8988T (cell line): ENCODE data around the gene RGS21.

Experiments used
- DNase-seq: peaks from one replicate; pipeline ENCODE4 v3.0.0; 2011

The RGS21 gene

DNA sequence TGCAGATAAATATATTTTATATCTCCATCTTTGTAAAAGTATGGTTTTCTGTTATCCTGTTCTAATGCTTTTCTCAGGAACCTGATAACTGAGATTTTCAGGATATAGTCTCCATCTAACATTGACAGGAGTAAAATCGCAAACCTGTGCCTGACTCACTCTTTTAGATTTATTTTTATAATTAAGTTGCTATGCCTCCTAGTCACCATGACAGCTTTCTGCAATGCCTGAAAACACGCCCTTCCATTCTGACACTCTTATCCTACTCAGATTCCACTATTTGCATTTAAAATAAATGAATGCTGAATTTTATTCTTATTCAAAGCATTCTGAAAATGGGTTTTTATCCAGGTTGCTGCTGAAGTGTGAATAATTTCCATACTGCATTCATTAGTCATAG, 62.8 kb downstream of the RGS21 start:
- no peak for DNase-seq

DNA sequence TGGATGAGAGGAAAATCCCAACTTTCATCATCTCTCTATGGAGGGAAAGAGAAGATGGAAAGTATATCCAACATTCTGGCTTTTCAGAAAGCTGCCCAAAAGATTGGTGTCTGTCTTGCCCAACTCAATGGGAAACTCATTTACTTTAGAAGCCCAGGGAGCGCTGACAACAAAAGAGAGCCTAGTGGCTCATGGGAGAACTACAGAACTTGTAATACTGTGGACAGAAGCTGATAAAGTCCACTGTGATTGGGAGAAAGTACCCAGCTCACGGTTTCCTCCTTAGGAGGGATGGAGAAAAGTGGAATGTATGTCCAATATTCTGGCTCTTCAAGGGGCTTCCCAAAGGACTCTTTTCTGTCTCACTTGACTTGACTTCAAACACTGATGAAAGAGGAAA, 66.0 kb downstream of the RGS21 start:
- DNase-seq: no peak

DNA sequence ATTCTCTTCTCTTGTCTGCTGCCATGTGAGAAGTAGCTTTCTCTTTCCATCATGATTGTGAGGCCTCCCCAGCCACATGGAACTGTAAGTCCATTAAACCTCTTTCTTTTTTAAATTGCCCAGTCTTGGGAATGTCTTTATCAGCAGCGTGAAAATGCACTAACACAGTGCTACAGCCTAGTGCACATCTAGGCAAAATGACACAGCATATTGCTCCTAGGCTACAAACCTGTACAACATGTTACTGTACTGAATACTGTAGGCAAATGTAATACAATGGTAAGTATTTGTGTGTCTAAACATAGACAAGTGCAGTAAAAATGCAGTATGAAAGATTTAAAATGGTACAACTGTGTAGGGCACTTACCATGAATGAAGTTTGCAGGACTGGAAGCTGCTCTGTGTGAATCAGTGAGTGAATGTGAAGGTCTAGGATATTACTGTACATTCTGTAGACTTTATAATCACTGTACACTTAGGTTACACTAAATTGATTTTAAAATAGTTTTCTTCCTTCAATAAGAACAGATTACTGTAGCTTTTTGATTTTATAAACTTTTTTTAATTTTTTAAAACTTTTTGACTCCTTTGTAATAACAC, 69.4 kb downstream of the RGS21 start:
- DNase-seq: no peak

DNA sequence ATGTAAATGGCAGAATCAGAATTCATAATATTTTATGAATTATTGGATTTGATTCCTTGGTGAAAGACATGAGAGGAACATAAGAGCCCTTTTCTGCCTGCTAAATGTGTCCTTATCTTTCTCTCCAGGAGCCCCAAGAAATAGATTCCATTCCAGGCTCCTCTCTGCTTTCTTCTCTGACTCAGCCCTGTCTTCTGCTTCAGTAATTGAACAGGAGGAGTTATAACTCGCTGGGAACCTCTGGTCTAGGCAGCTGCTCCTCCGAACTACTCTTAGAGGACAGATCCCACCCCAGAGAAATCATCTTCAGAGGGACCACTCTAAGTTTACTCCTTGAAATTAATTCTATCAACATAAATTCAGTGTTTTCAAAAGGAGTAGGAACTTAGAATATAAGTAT, 78.4 kb downstream of the RGS21 start:
- DNase-seq: no peak

DNA sequence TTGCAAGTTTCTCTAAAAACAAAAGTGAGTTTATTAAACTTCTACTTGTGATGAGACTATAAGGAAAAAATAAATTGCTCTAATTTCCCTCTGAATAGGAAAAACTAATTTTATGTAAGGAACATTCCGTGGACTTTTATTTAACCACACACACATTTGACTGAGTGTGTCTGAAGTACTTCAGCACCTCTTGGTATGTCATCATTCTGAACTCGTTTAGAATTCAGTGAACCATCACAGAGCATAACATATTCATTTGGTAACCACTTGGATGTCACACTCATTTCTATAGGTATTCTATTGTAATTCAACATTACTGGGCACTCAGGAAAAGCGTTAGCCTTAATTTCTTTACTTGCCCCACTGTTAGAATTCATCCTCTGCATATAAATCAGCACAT, 79.1 kb downstream of the RGS21 start:
- DNase-seq: no peak

DNA sequence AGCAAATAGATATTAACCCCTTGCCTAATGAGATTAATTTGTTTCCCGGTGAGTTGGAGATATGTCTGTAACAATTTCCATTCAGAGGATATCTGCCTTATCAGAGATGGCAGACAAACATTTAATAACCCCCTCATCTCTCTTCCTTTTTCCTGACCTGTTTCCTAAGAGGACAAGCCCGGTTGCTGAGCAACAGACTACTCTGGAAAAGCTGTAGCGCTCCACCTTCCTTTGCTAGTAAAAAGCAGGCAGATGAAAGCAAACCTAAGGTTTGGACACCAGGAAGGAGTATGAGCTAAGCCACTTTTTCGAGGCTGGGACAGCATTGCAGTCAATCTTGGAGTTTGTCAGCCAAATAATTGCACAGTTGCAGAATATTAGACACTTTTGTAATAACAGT, 82.4 kb downstream of the RGS21 start:
- DNase-seq: no peak

DNA sequence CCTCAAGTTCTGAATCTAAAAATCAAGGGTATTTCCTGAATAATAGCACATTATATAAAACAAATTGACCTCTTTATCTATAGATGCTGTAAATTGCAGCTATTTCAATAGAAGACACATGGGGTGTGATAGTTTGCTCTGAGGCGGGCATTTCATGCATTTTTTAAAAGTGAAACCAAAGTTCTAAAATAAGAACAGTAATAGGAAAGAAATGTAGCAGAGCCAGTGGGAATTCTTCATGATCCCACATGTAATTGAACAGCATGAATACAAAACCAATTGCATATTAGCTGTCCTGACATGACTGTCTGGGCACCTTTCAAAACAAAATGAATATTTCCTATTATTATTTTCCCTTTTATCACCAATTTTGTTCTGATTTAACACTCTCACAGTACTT, 85.0 kb downstream of the RGS21 start:
- no peak for DNase-seq

DNA sequence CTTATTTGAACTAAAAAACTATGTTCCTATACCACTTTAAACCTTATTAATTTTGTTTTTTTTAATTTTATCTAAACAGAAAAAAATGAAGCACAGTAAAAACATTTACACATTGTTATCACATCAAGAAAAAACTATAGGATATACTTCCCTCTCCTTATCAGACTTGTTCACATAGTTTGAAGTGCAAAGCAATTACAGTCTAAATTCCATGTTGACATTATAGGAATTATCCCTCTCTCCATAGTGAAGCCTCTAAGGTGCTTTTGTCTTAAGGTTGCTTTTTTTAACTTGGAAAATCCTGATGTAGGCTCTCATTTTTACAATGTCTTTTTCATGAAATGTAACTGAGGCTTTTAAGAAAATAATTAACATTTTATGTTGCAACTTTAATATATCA, 85.8 kb downstream of the RGS21 start:
- DNase-seq: no peak

DNA sequence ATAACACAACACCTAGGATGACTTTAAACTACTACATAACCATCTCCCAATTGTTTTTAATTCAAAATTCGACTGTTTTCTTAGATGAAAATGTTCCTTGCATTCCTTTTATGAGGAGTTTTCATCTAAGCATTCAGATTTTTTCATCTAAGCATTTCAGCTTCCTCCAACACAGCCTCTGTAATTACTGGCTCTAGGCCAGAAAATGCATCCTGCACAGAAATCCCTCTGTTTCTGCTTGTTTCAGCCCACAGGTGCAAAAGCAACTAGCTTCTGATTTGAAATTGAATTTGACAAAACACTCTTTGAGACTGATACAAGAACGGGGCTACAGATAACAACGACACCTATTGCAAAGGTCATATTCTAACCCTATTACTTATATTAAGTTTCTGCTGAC, 90.4 kb downstream of the RGS21 start:
- no peak for DNase-seq
